Measurements from ENCODE around the gene ZSWIM8.

The ZSWIM8 gene

GRCh38 chr10:73812657-73813056 is 27.3 kb downstream of the ZSWIM8 start:
- H3K4me2 ChIP-seq (ENCODE audit: low read depth, low read length): peak overlapping the region; percentile 38; the same call in 1 of the 2 replicates
- DNase-seq: no peak
- no peak overlapping the region for H3K9ac ChIP-seq (ENCODE audit: low read length)
- H3K9me3 ChIP-seq (replicated peaks; ENCODE audit: insufficient read depth, low read length): no peaks in the 10 kb centered on the region
- no peaks in the 10 kb centered on the region for H3K4me1 ChIP-seq (ENCODE audit: low read length)
- H3F3A ChIP-seq (ENCODE audit: insufficient read depth, low read length): peaks cover 14% of the 10 kb centered on the region
- no peaks in the 10 kb centered on the region for H3K9me2 ChIP-seq (replicated peaks; ENCODE audit: insufficient read depth, low read length)
- no peaks in the 10 kb centered on the region for H4K20me1 ChIP-seq (ENCODE audit: insufficient read depth, low read length)
- no peaks in the 10 kb centered on the region for H3K27me3 ChIP-seq (replicated peaks; ENCODE audit: insufficient read depth, low read length)
- no peak overlapping the region for H3K4me3 ChIP-seq (ENCODE audit: low read length)
- no peaks in the 10 kb centered on the region for H3K36me3 ChIP-seq (replicated peaks; ENCODE audit: insufficient read depth, low read length)
- H3K79me2 ChIP-seq (ENCODE audit: low read length): peaks cover 9% of the 10 kb centered on the region
- H3K27ac ChIP-seq (ENCODE audit: low read length): no peak overlapping the region
- TF ChIP-seq EZH2phosphoT487 (IDR thresholded peaks at IDR 0.05; ENCODE audit: low read length) (no peak), CTCF (IDR thresholded peaks at IDR 0.05; ENCODE audit: low read length) (no peak), EZH2 (optimal IDR thresholded peaks at IDR 0.05; ENCODE audit: low read depth, low read length) (no peak)
- no peak overlapping the region for H2AFZ ChIP-seq (ENCODE audit: low read length)

- Histone ChIP-seq H3K27me3 (replicated peaks; ENCODE audit: insufficient read depth, low read length) (no peaks in the 10 kb centered on the region), H3K9ac (ENCODE audit: low read length) (no peak overlapping the region), H3K9me3 (replicated peaks; ENCODE audit: insufficient read depth, low read length) (no peaks in the 10 kb centered on the region), H3K4me1 (ENCODE audit: low read length) (no peaks in the 10 kb centered on the region), H2AFZ (ENCODE audit: low read length) (no peak overlapping the region), H3K36me3 (replicated peaks; ENCODE audit: insufficient read depth, low read length) (no peaks in the 10 kb centered on the region), H3K27ac (ENCODE audit: low read length) (no peak overlapping the region), H3K9me2 (replicated peaks; ENCODE audit: insufficient read depth, low read length) (no peaks in the 10 kb centered on the region), H4K20me1 (ENCODE audit: insufficient read depth, low read length) (no peaks in the 10 kb centered on the region), H3F3A (ENCODE audit: insufficient read depth, low read length) (peaks cover 14% of the 10 kb centered on the region), H3K79me2 (ENCODE audit: low read length) (peaks cover 9% of the 10 kb centered on the region), H3K4me3 (ENCODE audit: low read length) (no peak overlapping the region), H3K4me2 (ENCODE audit: low read depth, low read length) (no peak overlapping the region)
- no peak for DNase-seq
- TF ChIP-seq EZH2 (optimal IDR thresholded peaks at IDR 0.05; ENCODE audit: low read depth, low read length) (no peak), EZH2phosphoT487 (IDR thresholded peaks at IDR 0.05; ENCODE audit: low read length) (no peak), CTCF (IDR thresholded peaks at IDR 0.05; ENCODE audit: low read length) (no peak)
Observed at GRCh38 chr10:73813333-73813732, 27.9 kb downstream of the ZSWIM8 start.

GRCh38 chr10:73814276-73814895 is 29.0 kb downstream of the ZSWIM8 start:
- Histone ChIP-seq H3K36me3 (replicated peaks; ENCODE audit: insufficient read depth, low read length) (no peaks in the 10 kb centered on the region), H3K27me3 (replicated peaks; ENCODE audit: insufficient read depth, low read length) (no peaks in the 10 kb centered on the region), H3K4me1 (ENCODE audit: low read length) (no peaks in the 10 kb centered on the region), H3K4me2 (ENCODE audit: low read depth, low read length) (no peak overlapping the region), H3K79me2 (ENCODE audit: low read length) (peaks cover 9% of the 10 kb centered on the region), H3K4me3 (ENCODE audit: low read length) (no peak overlapping the region), H3K9ac (ENCODE audit: low read length) (no peak overlapping the region), H3K27ac (ENCODE audit: low read length) (no peak overlapping the region), H3K9me3 (replicated peaks; ENCODE audit: insufficient read depth, low read length) (no peaks in the 10 kb centered on the region), H2AFZ (ENCODE audit: low read length) (no peak overlapping the region), H3F3A (ENCODE audit: insufficient read depth, low read length) (peaks cover 14% of the 10 kb centered on the region), H3K9me2 (replicated peaks; ENCODE audit: insufficient read depth, low read length) (no peaks in the 10 kb centered on the region), H4K20me1 (ENCODE audit: insufficient read depth, low read length) (no peaks in the 10 kb centered on the region)
- no peak for DNase-seq
- TF ChIP-seq EZH2phosphoT487 (IDR thresholded peaks at IDR 0.05; ENCODE audit: low read length) (no peak), CTCF (IDR thresholded peaks at IDR 0.05; ENCODE audit: low read length) (no peak), EZH2 (optimal IDR thresholded peaks at IDR 0.05; ENCODE audit: low read depth, low read length) (no peak)

Measured in MM.1S (cell line).